K562 (cell line): ENCODE results near the gene UPK3A. TPM values are rescaled to one million over a fixed set of nuclear protein-coding genes. Genes with fewer than 3 reads are reported as not detected.

ENCODE experiments used
- ATAC-seq: fragments of 200-7000 bp; cut with Tn5 transposase; 3 replicates; pipeline ENCODE4 v1.9.1; 2020; ENCODE audit warnings: moderate library complexity
- BruUV-seq: library from RNA; stranded (reverse); fragments of 400-500 nt; replicated peaks from 2 replicates; lab custom pipeline; 2021; lab: Mats Ljungman, UMichigan
- CTCF ChIA-PET: fragments of 300-600 bp; formaldehyde crosslinking; extraction: SDS; loops from one replicate; lab custom pipeline; 2021; ENCODE audit warnings: low intra/inter-chr PET ratio; lab: Yijun Ruan, JAX
- POLR2A ChIA-PET: fragments of 300-600, 350-650 bp; sonication (Branson Sonifier 250); formaldehyde crosslinking; extraction: SDS; loops from one replicate; lab custom pipeline; 2021; ENCODE audit warnings: antibody characterized with exemption, inconsistent platforms; lab: Yijun Ruan, JAX
- DNase-seq, 4 experiments: peaks; one replicate each; pipeline versions ENCODE4 v3.0.0 to v3.0.0-alpha.2; 2011 to 2018; ENCODE audit warnings: low spot score in 3 of 4, mixed read lengths in 3 of 4; ENCODE audit errors: extremely low read depth in 1 of 4
- FAIRE-seq: peaks from 2 replicates; lab custom pipeline; 2011; peaks lifted over from hg19 to GRCh38; lab: Jason Lieb, UNC
- H2AFZ ChIP-seq: 2 replicates; pipeline ENCODE4 v1.6.0; 2011; ENCODE audit warnings: low read depth, low read length, control low read depth, inconsistent platforms
- H3K27ac ChIP-seq: fragments of 200-600 bp; 3 replicates; pipeline ENCODE4 v1.8.0; 2011; ENCODE audit warnings: low read depth, mild to moderate bottlenecking, control low read depth, inconsistent platforms, low read length, moderate library complexity, mixed read lengths; ENCODE audit errors: extremely low read depth
- H3K27me3 ChIP-seq, 2 experiments: fragments of 300-600 bp in 1 of 2; 2 replicates in 1 of 2; 3 replicates in 1 of 2; pipeline versions ENCODE4 v1.6.0 to v1.8.0; 2011; ENCODE audit warnings: inconsistent platforms in 2 of 2, low read length in 2 of 2, mild to moderate bottlenecking in 1 of 2, mixed read lengths in 1 of 2, moderate library complexity in 1 of 2; ENCODE audit not compliant: control insufficient read depth in 2 of 2, insufficient read depth in 2 of 2
- H3K36me3 ChIP-seq: fragments of 300-600 bp; 3 replicates; pipeline ENCODE4 v1.8.0; 2011; ENCODE audit warnings: mild to moderate bottlenecking, low read length, inconsistent platforms; ENCODE audit not compliant: control insufficient read depth, insufficient read depth
- H3K4me1 ChIP-seq, 2 experiments: fragments of 200-600 bp in 1 of 2; replicated peaks in 1 of 2; 2 replicates in 1 of 2; 3 replicates in 1 of 2; pipeline versions ENCODE4 v1.5.1 to v1.8.0; 2011; ENCODE audit warnings: inconsistent platforms in 2 of 2, low read length in 2 of 2, mild to moderate bottlenecking in 1 of 2, mixed read lengths in 1 of 2, moderate library complexity in 1 of 2; ENCODE audit not compliant: control insufficient read depth in 2 of 2, insufficient read depth in 2 of 2
- H3K4me2 ChIP-seq: 2 replicates; pipeline ENCODE4 v1.6.1; 2011; ENCODE audit warnings: low read length, control low read depth, inconsistent platforms, mixed read lengths; ENCODE audit not compliant: insufficient read depth
- H3K4me3 ChIP-seq: fragments of 200-600 bp; sonication (generic), shearing (Covaris generic); 2 replicates; pipeline ENCODE4 v1.5.1; 2016; ENCODE audit warnings: control low read depth, inconsistent platforms
- H3K79me2 ChIP-seq: fragments of 200-600 bp; 3 replicates; pipeline ENCODE4 v1.8.0; 2011; ENCODE audit warnings: low read length, inconsistent platforms; ENCODE audit not compliant: control insufficient read depth, insufficient read depth
- H3K9ac ChIP-seq, 2 experiments: 2 replicates each; pipeline versions ENCODE4 v1.6.0 to v1.6.1; 2011; ENCODE audit warnings: low read depth in 2 of 2, low read length in 2 of 2, control low read depth in 1 of 2, inconsistent platforms in 1 of 2, mild to moderate bottlenecking in 1 of 2, mixed read lengths in 1 of 2; ENCODE audit not compliant: insufficient read depth in 1 of 2
- H3K9me1 ChIP-seq: one replicate; pipeline ENCODE4 v1.6.0; 2011; ENCODE audit warnings: inconsistent platforms, mild to moderate bottlenecking, low read length, moderate library complexity; ENCODE audit not compliant: control insufficient read depth, insufficient read depth
- H3K9me3 ChIP-seq: replicated peaks from 2 replicates; pipeline ENCODE4 v1.5.1; 2011; ENCODE audit warnings: low read depth, low read length, inconsistent platforms; ENCODE audit not compliant: control insufficient read depth, insufficient read depth
- H4K20me1 ChIP-seq: replicated peaks from 2 replicates; pipeline ENCODE4 v1.6.1; 2011; ENCODE audit warnings: low read length, inconsistent platforms, mixed read lengths; ENCODE audit not compliant: control insufficient read depth, insufficient read depth
- HMGN3 ChIP-seq: IDR thresholded peaks from 2 replicates; pipeline ENCODE4 v1.6.1; 2011; ENCODE audit warnings: borderline replicate concordance, low read depth, mild to moderate bottlenecking, mixed read lengths, low read length; ENCODE audit not compliant: insufficient read length; ENCODE audit errors: extremely low read depth
- POLR2B ChIP-seq: fragments of 450-650 bp; IDR thresholded peaks from 2 replicates; pipeline ENCODE4 v1.6.1; 2018; ENCODE audit warnings: low read depth; ENCODE audit not compliant: partially characterized antibody
- TBL1XR1 ChIP-seq, 2 experiments: IDR thresholded peaks; 2 replicates each; pipeline ENCODE4 v1.6.1; 2012; ENCODE audit warnings: improper control_type of control experiment in 2 of 2, low read length in 2 of 2, mild to moderate bottlenecking in 1 of 2
- ZNF212 ChIP-seq: fragments of 450-650 bp; formaldehyde crosslinking; IDR thresholded peaks from 2 replicates; pipeline ENCODE4 v1.4.0; 2020; ENCODE audit warnings: mild to moderate bottlenecking
- ZNF41 ChIP-seq: fragments of 250-450 bp; sonication (Bioruptor Pico); conservative IDR thresholded peaks from 2 replicates; pipeline ENCODE4 v1.4.0; 2020; ENCODE audit warnings: mild to moderate bottlenecking
- WGBS: fragments of 100-300 bp; shearing (Covaris generic); methylation state at CpG from one replicate; pipeline ENCODE4 v1.1.6; 2016; ENCODE audit warnings: low coverage, mixed read lengths; ENCODE audit not compliant: insufficient coverage; ENCODE audit errors: missing lambda C conversion rate; 5-methylcytosine and 5-hydroxymethylcytosine counted together
- in situ Hi-C: fragments of 300-500 bp; cut with MboI; formaldehyde crosslinking; loops from 4 replicates; pipeline ENCODE4 v1.15.0; 2018; ENCODE audit warnings: inconsistent platforms, mixed read lengths
- intact Hi-C: fragments of 100-400 bp; cut with micrococcal nuclease; formaldehyde crosslinking; loops from 2 replicates; pipeline ENCODE4 v1.14.2; 2022
- polyA plus RNA-seq, 8 experiments: library from polyadenylated mRNA; depleted of rRNA in 4 of 8; stranded (reverse) in 5 of 8; unstranded in 3 of 8; fragments of >200 nt; fragmentation: Nextera tagmentation in 2 of 8; fragmentation: Illumina TruSeq in 1 of 8; extraction: Ambion mirVana in 2 of 8; extraction: Trizol in 1 of 8; gene quantifications; 2 replicates each; pipeline versions ENCODE4 v1.2.1 to v1.2.3, GENCODE V29; 2011 to 2014; ENCODE audit warnings: inconsistent platforms in 1 of 8, missing spikeins in 1 of 8
- total RNA-seq, 7 experiments: library from RNA; depleted of rRNA in 6 of 7; stranded (reverse); fragments of >200 nt in 6 of 7; fragmentation: Illumina TruSeq in 2 of 7; extraction: Trizol in 2 of 7; gene quantifications; 2 replicates each; pipeline versions ENCODE4 v1.2.1 to v1.2.3, GENCODE V29; 2011 to 2021; ENCODE audit warnings: low replicate concordance in 1 of 7
- TF ChIP-seq, protein P1 (sequence below): IDR thresholded peaks from 2 replicates; pipeline ENCODE4 v1.6.1; 2011; ENCODE audit not compliant: insufficient read length; ENCODE audit errors: extremely low read depth
- TF ChIP-seq, protein P2 (sequence below): fragments of 450-650 bp; IDR thresholded peaks from 2 replicates; pipeline ENCODE4 v1.7.1; 2018; ENCODE audit warnings: mild to moderate bottlenecking, low read depth; ENCODE audit not compliant: partially characterized antibody

UPK3A gene
- total and polyA plus RNA-seq, 9 of the 15 experiments (the other 6 are each of a cell fraction or from before 2014, with no cell fraction given), result not detected

DNA sequence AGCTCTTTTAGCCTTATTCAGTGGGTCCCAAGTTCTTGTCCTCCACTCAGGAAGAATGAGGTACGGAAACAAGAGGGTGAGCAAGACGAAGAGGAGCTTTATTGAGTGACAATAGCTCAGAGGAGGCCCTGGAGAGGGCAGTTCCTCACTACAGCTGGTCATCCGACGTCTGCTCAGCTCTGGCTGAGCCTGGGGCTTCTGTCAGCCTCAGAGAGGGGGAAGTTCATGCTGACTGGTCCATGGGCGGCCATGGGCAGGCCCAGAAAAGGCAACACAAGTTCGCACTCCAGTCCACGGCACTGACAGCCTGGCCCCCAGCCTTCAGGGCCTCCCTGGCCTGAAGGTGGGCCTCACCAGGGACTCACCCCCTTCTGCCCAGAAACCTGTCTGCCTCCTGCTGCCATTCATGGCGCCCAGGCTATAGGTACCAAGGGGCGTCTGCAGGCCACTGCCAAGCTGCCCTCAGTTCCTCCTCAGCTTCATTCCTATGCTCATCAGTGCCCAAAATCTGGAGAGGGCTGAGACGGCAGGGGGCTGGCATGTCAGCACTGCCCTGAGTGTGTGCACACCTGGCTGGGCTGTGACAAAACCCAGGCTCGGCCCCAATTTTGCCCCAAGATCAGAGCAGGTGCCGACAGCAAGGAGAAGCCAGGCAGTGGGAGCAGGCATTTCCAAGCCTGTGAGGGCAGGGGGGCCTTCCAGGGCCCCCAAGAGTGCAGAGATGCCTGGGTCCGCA, 22.4 kb upstream of the UPK3A start:
- H3K27me3 ChIP-seq, result peaks cover 0 to 18% of the 10 kb centered on the region in 2 experiments; a peak in 3 of 5 replicates
- DNase-seq, result no peak
- H3K9me1 ChIP-seq, result no peaks in the 10 kb centered on the region
- no peaks in the 10 kb centered on the region for H4K20me1 ChIP-seq
- H3K9me3 ChIP-seq, result no peaks in the 10 kb centered on the region
- no peak for ATAC-seq
- intact Hi-C loops, result no loop called here
- CTCF ChIA-PET, result no interaction called here
- in situ Hi-C loops, result no loop called here
- no peaks in the 10 kb centered on the region for H3K79me2 ChIP-seq
- no peak overlapping the region for H3K4me3 ChIP-seq
- H3K9ac ChIP-seq, result no peak overlapping the region
- no peaks in the 10 kb centered on the region for H3K36me3 ChIP-seq
- FAIRE-seq, result no peak
- no TSS peak for BruUV-seq
- no peak for TF ChIP-seq ZNF212 (CRISPR knock-in tag)
- TF ChIP-seq TBL1XR1 (IDR thresholded peaks at IDR 0.05; ENCODE audit: low read length in 2 of 2), result no peak
- no peak for TF ChIP-seq ZNF41 (CRISPR knock-in tag)
- TF ChIP-seq HMGN3, result no peak
- TF ChIP-seq, protein P1, sequence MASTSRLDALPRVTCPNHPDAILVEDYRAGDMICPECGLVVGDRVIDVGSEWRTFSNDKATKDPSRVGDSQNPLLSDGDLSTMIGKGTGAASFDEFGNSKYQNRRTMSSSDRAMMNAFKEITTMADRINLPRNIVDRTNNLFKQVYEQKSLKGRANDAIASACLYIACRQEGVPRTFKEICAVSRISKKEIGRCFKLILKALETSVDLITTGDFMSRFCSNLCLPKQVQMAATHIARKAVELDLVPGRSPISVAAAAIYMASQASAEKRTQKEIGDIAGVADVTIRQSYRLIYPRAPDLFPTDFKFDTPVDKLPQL, result no peak
- TF ChIP-seq POLR2B, result no peak
- TF ChIP-seq, protein P2, sequence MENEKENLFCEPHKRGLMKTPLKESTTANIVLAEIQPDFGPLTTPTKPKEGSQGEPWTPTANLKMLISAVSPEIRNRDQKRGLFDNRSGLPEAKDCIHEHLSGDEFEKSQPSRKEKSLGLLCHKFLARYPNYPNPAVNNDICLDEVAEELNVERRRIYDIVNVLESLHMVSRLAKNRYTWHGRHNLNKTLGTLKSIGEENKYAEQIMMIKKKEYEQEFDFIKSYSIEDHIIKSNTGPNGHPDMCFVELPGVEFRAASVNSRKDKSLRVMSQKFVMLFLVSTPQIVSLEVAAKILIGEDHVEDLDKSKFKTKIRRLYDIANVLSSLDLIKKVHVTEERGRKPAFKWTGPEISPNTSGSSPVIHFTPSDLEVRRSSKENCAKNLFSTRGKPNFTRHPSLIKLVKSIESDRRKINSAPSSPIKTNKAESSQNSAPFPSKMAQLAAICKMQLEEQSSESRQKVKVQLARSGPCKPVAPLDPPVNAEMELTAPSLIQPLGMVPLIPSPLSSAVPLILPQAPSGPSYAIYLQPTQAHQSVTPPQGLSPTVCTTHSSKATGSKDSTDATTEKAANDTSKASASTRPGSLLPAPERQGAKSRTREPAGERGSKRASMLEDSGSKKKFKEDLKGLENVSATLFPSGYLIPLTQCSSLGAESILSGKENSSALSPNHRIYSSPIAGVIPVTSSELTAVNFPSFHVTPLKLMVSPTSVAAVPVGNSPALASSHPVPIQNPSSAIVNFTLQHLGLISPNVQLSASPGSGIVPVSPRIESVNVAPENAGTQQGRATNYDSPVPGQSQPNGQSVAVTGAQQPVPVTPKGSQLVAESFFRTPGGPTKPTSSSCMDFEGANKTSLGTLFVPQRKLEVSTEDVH, result no peak
- TF ChIP-seq, all 486 proteins: peak for 0
- peaks cover 5 to 13% of the 10 kb centered on the region in 2 experiments; a peak in 3 of 5 replicates for H3K4me1 ChIP-seq
- no peak overlapping the region for H2AFZ ChIP-seq
- H3K4me2 ChIP-seq, result no peak overlapping the region
- 26% methylated on average over 11 of the region's 13 CpGs for WGBS
- POLR2A ChIA-PET, result no interaction called here
- H3K27ac ChIP-seq, result no peak overlapping the region
